Activated CD8-positive, alpha-beta T cell treated with anti-CD3 and anti-CD28 coated beads for 36 hours (primary cell): ENCODE results near the gene TXNRD2. TPM values are rescaled to one million over a fixed set of nuclear protein-coding genes. Genes with fewer than 3 reads are reported as not detected.

Experiments
- ATAC-seq: fragments of 200-7000 bp; cut with Tn5 transposase; one replicate; pipeline ENCODE4 v1.10.0; 2021; ENCODE audit warnings: mild to moderate bottlenecking, moderate library complexity
- CTCF ChIA-PET: fragments of 350-600 bp; sonication (Branson Sonifier 250); formaldehyde crosslinking; loops from one replicate; lab custom pipeline; 2021; ENCODE audit warnings: antibody characterized with exemption; lab: Charles Lee
- POLR2A ChIA-PET: fragments of 350-600 bp; sonication (Branson Sonifier 250); formaldehyde crosslinking; loops from one replicate; lab custom pipeline; 2021; ENCODE audit warnings: antibody characterized with exemption; lab: Charles Lee
- DNase-seq: peaks from one replicate; pipeline ENCODE4 v3.0.0-alpha.2; 2020
- H3K27ac Mint-ChIP-seq: one replicate; pipeline ENCODE4 v1.8.0; 2021; ENCODE audit warnings: mild to moderate bottlenecking, mixed read lengths
- H3K27me3 Mint-ChIP-seq: one replicate; pipeline ENCODE4 v1.8.0; 2021; ENCODE audit warnings: mixed read lengths
- H3K36me3 Mint-ChIP-seq: one replicate; pipeline ENCODE4 v1.8.0; 2021; ENCODE audit warnings: low read depth, mixed read lengths
- H3K4me1 Mint-ChIP-seq: one replicate; pipeline ENCODE4 v1.8.0; 2021; ENCODE audit warnings: low read depth, mixed read lengths
- H3K4me3 Mint-ChIP-seq: one replicate; pipeline ENCODE4 v1.8.0; 2021; ENCODE audit warnings: mild to moderate bottlenecking, moderate library complexity, mixed read lengths
- H3K9me3 Mint-ChIP-seq: one replicate; pipeline ENCODE4 v1.8.0; 2021; ENCODE audit warnings: mixed read lengths
- intact Hi-C: fragments of 100-400 bp; cut with micrococcal nuclease; formaldehyde crosslinking; loops from one replicate; pipeline ENCODE4 v1.10.0; 2022
- total RNA-seq, 2 experiments: library from RNA; stranded (reverse); gene quantifications; one replicate each; pipeline ENCODE4 v1.2.3, GENCODE V29; 2021
- TF ChIP-seq, protein P1 (sequence below): fragments of 200-600 bp; IDR thresholded peaks from one replicate; pipeline ENCODE4 v1.8.0; 2022; ENCODE audit warnings: antibody characterized with exemption, mild to moderate bottlenecking

TXNRD2 gene
- total RNA-seq, 2 experiments from 2014 or later = 18.0 to 18.5 TPM

DNA sequence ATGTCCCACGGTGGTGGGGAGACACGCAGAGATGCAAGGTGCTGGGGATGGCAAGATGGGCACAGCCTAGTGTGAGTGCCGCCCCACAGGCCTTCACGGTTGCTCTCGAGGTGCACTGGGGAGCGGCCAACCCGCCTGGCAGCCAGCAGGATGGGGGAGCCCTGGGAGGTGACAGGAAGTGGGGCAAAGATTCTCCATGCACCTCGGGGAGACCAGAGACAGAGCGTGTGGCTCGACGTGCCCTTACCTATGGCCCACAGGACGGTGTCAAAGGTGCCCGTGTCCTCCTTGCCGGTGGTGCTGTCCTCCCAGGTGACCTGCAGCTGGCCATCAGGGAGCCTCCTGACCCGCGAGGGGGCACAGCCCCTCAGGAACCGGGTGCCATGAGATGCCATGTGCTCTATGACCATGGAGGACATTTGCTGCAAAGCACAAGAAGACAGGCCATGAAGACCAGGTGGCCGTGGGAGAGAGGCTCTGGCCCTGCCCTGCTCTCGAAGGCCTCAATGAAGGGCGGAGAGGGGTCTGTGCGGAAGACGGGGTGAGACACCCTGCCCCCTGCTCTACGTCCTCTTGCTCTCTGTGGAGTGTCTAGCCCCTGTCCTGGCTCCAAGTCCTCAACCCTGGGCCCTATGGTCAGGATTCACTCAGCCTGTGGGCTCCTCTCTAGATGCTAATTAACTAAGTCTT, 46.3 kb downstream of the TXNRD2 start:
- DNase-seq (no peak), ATAC-seq (no peak)
- Mint-ChIP-seq H3K4me1 (peaks cover 66% of the 10 kb centered on the region), H3K9me3 (no peaks in the 10 kb centered on the region), H3K27ac (peak overlapping the region; percentile 46), H3K36me3 (peaks cover 10% of the 10 kb centered on the region), H3K4me3 (no peak overlapping the region), H3K27me3 (no peaks in the 10 kb centered on the region)
- intact Hi-C loops = no loop called here
- CTCF ChIA-PET = interaction anchor here (4.3 kb wide), 1 partner anchor 165 kb away, joined by 21 read pairs; no protein-coding TSS in a partner anchor
- TF ChIP-seq, protein P1, sequence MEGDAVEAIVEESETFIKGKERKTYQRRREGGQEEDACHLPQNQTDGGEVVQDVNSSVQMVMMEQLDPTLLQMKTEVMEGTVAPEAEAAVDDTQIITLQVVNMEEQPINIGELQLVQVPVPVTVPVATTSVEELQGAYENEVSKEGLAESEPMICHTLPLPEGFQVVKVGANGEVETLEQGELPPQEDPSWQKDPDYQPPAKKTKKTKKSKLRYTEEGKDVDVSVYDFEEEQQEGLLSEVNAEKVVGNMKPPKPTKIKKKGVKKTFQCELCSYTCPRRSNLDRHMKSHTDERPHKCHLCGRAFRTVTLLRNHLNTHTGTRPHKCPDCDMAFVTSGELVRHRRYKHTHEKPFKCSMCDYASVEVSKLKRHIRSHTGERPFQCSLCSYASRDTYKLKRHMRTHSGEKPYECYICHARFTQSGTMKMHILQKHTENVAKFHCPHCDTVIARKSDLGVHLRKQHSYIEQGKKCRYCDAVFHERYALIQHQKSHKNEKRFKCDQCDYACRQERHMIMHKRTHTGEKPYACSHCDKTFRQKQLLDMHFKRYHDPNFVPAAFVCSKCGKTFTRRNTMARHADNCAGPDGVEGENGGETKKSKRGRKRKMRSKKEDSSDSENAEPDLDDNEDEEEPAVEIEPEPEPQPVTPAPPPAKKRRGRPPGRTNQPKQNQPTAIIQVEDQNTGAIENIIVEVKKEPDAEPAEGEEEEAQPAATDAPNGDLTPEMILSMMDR = no peak
- POLR2A ChIA-PET = interaction anchor here (1.0 to 1.9 kb wide), 3 partner anchors 10 to 40 kb away, joined by 3 to 9 read pairs (median 5); partner anchors contain the start of genes GNB1L and RTL10

DNA sequence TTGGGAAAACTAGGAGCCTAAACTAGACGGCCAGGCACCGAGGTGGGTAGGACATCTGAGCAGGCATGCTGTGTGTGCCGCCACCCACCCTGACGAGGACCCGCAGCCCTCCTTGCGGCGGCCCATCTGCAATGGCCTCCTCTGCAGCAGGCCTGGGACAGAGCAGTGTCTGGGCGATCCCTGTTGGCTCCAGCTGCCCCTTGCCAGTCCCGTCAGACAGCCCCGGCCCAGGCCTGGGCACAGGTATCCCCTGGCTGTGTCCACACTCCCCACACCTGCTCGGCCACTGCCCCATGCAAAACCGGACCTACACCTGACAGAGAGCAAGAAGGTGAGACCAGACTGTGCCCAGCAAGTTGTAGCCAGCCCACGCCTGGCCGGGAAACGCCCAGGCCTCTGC, 48.3 kb downstream of the TXNRD2 start:
- ATAC-seq = no peak
- ChIA-PET POLR2A (interaction anchor here (8.8 kb wide), 1 partner anchor 38 kb away, joined by 96 read pairs; the partner anchor contains the start of genes GNB1L and RTL10), CTCF (no interaction called here)
- TF ChIP-seq, protein P1 = no peak
- no peak for DNase-seq
- peaks cover 13% of the 10 kb centered on the region for H3K36me3 Mint-ChIP-seq
- H3K4me1 Mint-ChIP-seq = peaks cover 74% of the 10 kb centered on the region
- peak overlapping the region; percentile 97 for H3K27ac Mint-ChIP-seq
- intact Hi-C loops = loop anchor here (5.0 kb wide), 1 partner anchor 36 kb away; no protein-coding TSS in a partner anchor
- no peak overlapping the region for H3K4me3 Mint-ChIP-seq
- no peaks in the 10 kb centered on the region for H3K27me3 Mint-ChIP-seq
- H3K9me3 Mint-ChIP-seq = no peaks in the 10 kb centered on the region

DNA sequence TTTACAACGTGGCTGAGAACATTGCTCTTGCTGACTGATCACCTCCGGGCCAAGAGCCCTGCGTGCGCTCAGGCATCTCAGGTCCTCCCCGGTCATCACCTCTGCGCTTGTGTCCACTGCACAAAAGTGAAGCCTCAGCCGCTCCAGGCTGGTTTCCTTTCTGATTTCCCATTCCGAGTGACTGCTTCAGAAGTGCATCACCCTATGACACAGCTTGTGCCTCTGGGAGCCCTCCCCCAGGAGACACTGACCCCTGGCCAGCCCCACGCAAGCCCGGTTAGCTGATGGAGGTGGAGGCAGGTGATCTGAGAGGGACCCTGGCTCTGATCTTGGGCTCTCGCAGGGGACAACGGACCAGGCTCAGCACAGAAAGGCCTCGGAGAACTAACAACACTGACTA, 48.7 kb downstream of the TXNRD2 start:
- H3K4me1 Mint-ChIP-seq = peaks cover 78% of the 10 kb centered on the region
- ChIA-PET POLR2A (interaction anchor here (1.0 to 8.8 kb wide), 4 partner anchors 9 to 173 kb away, joined by 3 to 96 read pairs (median 4); partner anchors contain the start of genes GNB1L and RTL10), CTCF (interaction anchor here (1.0 to 2.5 kb wide), 4 partner anchors 37 to 169 kb away, joined by 3 to 7 read pairs (median 5); partner anchors contain the start of genes GNB1L, GP1BB and RTL10)
- no peaks in the 10 kb centered on the region for H3K9me3 Mint-ChIP-seq
- peak overlapping the region; percentile 73 for H3K4me3 Mint-ChIP-seq
- H3K27ac Mint-ChIP-seq = peak overlapping the region; percentile 97
- intact Hi-C loops = loop anchor here (5.0 kb wide), 1 partner anchor 36 kb away; no protein-coding TSS in a partner anchor
- H3K27me3 Mint-ChIP-seq = no peaks in the 10 kb centered on the region
- ATAC-seq (no peak), DNase-seq (no peak)
- TF ChIP-seq, protein P1 = no peak
- H3K36me3 Mint-ChIP-seq = peaks cover 13% of the 10 kb centered on the region

DNA sequence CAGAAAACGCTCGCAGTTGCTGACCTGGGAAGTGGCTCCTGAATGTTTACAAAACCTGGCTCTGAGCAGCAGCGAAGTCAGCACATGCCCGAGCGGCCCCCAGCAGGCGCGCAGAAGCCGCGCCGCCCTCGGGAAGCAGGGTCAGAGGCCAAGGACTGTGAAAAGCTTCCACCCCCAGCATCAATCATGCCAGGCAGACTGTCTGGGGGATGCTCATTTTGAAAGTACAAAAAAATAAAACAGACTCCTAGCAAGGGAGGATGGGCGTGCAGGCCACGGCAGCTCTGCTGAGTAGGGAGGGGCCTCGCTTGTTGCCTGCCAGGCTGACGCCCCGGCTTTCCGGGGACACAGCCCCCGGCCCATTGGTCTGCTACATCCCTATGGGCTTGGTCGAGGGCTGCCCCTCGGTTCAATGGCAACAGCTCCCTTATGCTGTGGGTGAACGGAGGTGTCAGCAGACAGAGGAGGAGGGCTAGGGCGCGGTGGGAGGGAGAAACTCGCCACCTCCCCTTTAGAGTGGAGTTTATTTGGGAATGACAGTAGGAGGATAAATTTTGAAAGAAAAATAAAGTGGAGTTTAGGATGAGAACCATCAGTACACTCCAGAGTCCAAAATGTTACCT, 49.2 kb downstream of the TXNRD2 start:
- intact Hi-C loops = loop anchor here (5.0 kb wide), 1 partner anchor 35 kb away; no protein-coding TSS in a partner anchor
- peaks cover 81% of the 10 kb centered on the region for H3K4me1 Mint-ChIP-seq
- H3K9me3 Mint-ChIP-seq = no peaks in the 10 kb centered on the region
- H3K36me3 Mint-ChIP-seq = peaks cover 13% of the 10 kb centered on the region
- TF ChIP-seq, protein P1 = no peak
- ChIA-PET POLR2A (interaction anchor here (0.6 to 8.8 kb wide), 14 partner anchors 10 to 415 kb away, joined by 3 to 96 read pairs (median 3); partner anchors contain the start of genes COMT, GNB1L, RTL10 and TXNRD2), CTCF (interaction anchor here (0.6 to 2.5 kb wide), 7 partner anchors 37 to 172 kb away, joined by 3 to 11 read pairs (median 4); partner anchors contain the start of genes GNB1L, GP1BB and RTL10)
- H3K4me3 Mint-ChIP-seq = peak overlapping the region; percentile 73
- DNase-seq (peak; percentile 80), ATAC-seq (peak; percentile 64)
- H3K27me3 Mint-ChIP-seq = no peaks in the 10 kb centered on the region
- H3K27ac Mint-ChIP-seq = peak overlapping the region; percentile 97
